GM18951 (cell line): ENCODE measurements around the gene TCHHL1.
"Not testable (repeated sequence)": the region's sequence is repeated elsewhere in the genome, so short reads cannot be mapped to it uniquely, and the experiment has no call there.

Source experiments
- POLR2A ChIP-seq: IDR thresholded peaks from 4 replicates; pipeline ENCODE4 v1.6.1; 2011; ENCODE audit warnings: mild to moderate bottlenecking; ENCODE audit not compliant: insufficient read length, insufficient read depth; ENCODE audit errors: extremely low read depth
- in situ Hi-C: fragments of 300-500 bp; cut with MboI; formaldehyde crosslinking; loops from one replicate; pipeline ENCODE4 v1.12.0; 2022; ENCODE audit warnings: low sequenced_read_pairs, mixed read lengths, inconsistent platforms; ENCODE audit not compliant: unreplicated experiment

TCHHL1 gene

DNA sequence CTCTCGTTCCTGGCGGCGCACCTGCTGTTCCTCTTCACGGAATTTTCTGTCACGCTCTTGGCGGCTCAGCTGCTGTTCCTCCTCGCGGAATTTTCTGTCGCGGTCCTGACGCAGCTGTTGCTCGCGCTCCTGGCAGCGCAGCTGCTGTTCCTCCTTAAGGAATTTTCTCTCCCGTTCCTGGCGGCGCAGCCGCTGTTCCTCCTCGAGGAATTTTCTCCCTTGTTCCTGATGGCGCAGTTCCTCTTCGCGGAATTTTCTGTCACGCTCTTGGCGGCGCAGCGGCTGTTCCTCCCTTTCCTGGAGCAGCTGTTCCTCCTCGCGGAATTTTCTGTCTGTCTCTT lies 20.0 kb upstream of the TCHHL1 start:
- TF ChIP-seq POLR2A: no peak
- in situ Hi-C loops: no loop called here

DNA sequence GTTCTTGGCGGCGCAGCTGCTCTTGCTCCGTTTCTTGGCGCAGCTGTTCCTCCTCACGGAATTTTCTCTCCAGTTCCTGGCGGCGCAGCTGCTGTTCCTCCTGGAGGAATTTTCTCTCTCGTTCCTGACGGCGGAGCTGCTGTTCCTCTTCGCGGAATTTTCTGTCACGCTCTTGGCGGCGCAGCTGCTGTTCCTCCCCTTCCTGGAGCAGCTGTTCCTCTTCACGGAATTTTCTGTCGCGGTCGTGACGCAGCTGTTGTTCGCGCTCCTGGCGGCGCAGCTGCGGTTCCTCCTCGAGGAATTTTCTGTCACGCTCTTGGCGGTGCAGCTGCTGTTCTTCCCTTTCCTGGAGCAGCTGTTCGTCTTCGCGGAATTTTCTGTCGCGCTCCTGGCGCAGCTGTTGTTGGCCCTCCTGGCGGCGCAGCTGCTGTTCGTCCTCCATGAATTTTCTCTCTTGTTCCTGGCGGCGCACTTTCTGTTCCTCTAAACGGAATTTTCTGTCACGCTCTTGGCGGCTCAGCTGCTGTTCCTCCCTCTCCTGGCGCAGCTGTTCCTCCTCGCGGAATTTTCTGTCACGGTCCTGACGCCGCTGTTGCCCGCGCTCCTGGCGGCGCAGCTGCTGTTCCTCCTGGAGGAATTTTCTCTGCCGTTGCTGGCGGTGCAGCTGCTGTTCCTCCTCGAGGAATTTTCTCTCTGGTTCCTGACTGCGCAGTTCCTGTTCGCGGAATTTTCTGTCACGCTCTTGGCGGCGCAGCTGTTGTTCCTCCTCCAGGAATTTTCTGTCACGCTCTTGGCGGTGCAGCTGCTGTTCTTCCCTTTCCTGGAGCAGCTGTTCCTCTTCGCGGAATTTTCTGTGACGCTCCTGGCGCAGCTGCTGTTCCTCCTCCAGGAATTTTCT lies 19.4 kb upstream of the TCHHL1 start:
- TF ChIP-seq POLR2A: no peak
- in situ Hi-C loops: no loop called here

DNA sequence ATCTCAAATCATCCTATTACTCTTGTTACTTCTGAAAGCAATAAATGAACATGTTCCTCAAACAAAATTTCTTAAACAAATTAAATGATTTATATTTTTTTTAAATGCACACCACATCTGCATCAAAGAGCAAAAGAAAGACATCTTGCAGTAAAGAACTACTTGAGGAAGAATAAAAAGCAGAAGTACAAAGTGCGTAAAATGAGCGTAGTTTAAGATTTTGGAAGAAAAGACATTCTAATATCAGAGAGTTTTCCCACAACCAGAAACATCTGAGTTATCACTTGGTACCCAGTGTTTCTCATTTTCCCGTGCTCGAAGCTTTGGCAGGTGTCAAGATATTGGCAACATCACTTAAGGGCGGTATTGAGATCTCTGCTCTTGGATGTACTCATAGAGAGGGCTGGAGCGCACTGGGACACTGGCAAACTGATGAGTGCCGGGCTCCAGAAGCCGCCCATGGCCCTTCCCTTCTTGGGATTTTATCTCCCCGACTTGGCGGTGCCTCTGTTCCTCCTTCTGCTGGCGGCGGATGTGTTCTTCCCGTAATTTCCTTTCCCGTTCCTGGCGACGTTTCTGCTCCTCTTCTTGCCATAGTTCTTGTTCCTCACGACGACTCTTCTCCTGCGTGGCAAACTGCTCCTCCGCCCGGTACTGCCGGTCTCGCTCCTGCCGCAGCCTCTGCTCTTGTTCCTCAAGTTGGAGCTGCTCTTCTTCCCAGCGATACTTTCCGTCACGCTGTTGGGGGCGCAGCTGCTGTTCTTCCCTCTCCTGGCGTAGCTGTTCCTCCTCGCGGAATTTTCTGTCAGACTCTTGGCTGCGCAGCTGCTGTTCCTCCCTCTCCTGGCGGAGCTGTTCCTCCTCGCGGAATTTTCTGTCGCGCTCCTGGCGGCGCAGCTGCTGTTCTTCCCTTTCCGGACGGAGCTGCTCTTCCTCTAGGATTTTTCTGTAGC lies 18.4 kb upstream of the TCHHL1 start:
- in situ Hi-C loops: no loop called here
- no peak for TF ChIP-seq POLR2A

DNA sequence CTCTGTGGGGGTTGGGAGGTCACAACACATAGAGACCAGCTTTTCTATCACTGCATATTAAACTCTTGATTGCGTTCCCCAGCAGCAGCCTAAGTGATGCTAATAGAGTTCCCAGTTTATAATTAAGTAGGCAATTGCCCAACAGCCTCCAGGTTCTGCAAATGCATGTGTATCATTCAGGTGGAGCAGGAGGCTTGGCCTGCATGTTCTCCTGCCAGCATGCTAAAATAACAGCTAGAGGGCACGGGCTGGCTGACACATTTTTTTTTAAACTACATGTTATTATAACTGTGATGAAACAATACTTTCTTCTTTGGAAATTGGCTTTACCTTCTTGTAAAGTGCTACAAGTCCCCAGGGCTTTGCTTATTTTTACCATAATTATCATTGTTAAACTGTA lies 16.0 kb upstream of the TCHHL1 start:
- TF ChIP-seq POLR2A: no peak
- in situ Hi-C loops: no loop called here

DNA sequence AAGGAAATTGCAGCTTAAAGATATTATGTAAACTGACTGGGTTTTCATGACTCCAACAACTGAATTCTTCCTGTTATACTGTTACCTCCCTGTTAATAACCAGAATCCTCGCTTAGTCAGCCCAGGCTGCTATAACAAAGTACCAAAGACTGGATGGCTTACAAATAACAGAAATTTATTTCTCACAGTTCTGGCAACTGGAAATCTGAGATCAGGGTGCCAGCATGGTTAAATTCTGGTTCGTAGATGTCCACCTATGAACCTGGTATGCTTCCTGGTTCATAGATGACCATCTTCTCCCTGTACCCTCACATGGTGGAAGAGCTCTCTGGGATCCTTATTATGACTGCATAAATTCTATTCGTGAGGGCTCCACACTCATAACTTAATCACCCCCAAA lies 8.1 kb upstream of the TCHHL1 start:
- no peak for TF ChIP-seq POLR2A
- in situ Hi-C loops: no loop called here

DNA sequence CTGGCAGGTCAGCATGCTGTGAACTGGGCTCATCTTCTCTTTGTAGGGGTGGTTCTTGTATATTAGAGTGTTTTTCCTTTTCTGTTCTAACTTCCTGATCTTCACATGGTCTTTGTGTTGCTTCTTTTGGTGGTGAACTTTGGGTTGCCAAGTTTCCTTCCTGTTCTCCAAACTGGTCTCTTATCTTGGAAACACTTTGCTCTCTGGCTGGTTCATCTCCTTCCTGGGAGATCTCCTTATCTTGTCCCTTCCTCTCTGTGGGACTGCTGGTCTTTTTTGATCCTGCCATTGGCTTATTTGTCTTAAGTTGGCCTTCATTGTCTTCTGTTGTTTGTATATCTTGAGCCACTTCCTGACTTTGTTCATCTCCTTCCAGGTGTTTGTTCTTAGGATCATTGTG lies 2.1 kb downstream of the TCHHL1 start:
- in situ Hi-C loops: no loop called here

DNA sequence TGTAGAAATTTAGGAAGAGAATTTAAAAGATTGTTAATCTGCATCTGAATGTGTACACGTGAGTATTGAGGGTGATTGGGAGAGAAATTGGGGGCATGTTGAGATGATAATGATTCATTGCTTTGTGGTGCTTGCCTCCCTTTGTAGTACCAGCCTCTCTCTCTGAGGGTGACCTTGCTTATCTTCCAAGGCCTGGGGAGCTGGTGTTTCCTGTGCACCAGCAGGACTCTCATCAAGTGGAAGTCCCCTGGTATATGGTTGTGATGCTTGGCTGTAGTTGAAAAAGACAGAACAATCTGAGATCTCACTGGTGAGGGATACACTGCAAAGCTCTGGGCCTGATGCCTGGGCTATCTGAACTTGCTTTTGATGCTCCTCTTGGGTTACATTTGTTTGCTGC lies 4.0 kb downstream of the TCHHL1 start:
- no peak for TF ChIP-seq POLR2A
- in situ Hi-C loops: no loop called here

More for the DNA sequence above, 2.1 kb downstream of the TCHHL1 start:
- TF ChIP-seq POLR2A: no peak

DNA sequence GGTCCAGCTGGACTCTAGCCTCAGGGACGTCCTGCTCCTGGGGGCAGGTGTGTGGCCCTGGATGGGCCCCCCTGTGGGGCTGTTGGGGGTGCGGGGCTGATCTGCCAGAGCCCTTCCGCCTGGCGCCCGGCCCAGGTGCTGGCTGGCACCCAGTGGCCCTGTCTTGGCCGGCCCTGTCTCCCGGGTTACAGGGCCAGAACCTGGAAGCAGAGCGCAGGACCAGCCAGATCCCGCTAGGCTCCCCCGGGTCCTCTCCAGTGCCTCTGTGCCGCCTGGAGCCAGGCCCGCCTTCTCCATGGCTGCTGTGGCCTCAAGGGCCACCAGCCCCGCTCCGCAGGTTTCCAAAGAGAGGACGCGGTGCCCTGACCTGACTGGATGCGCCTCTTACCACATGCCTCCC lies 7.8 kb downstream of the TCHHL1 start:
- in situ Hi-C loops: not testable (repeated sequence)

DNA sequence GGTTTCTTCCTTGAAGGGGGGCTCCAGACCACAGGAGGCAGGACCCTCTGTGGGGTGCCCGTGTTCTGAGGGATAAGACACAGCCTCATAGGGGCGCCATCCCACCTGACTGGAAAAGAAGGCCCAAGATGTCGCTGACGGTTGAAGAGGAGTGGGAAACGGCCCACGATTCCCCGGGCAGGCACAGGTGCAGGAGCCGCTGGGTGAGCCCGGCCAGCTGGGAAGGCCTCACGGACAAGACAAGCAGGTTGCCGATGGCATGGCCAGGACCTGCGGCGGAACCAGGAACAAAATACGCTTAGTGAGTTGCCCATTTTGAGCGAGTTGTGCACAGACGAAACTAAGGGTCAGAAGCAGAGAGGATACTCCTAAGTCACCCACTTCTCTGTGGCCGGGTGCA lies 8.4 kb downstream of the TCHHL1 start:
- in situ Hi-C loops: not testable (repeated sequence)

DNA sequence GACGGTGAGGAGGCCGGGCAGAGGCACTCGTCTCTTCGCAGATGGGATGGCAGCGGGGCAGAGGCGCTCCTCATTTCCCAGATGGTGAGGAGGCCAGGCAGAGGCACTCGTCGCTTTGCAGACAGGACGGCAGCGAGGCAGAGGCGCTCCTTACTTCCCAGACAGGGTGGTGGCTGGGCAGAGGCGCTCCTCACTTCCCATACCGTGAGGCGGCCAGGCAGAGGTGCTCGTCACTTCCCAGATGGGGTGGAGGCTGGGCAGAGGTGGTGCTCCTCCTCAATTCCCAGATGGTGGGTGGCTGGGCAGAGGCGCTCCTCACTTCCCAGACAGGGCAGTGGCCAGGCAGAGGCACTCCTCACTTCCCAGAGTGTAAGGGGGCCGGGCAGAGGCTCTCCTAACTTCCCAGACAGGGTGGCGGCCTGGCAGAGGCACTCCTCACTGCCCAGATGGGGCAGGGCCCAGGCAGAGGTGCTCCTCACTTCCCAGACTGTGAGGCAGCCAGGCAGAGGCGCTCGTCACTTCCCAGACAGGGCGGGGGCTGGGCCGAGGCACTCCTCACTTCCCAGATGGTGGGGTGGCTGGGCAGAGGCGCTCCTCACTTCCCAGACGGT lies 9.9 kb downstream of the TCHHL1 start:
- in situ Hi-C loops: no loop called here
- TF ChIP-seq POLR2A: no peak

DNA sequence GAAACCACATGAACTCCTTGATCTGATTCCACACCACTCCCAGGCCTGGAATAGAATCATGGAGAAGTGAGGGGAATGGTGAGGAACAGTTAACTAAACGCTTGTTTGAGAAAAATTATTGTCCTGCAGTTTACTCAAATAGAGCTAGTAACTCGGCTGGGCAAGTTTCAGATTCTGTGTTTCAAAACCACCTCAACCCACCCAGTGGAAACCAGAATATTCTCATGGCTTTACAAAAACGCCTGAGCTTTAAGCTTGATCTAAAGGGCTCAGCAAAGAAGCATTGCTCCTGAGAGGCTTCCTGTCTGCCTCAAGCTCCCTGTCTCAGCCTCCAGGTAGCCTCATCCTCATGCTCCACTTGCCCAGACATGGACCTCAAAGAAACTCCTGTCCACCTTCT lies 16.6 kb downstream of the TCHHL1 start:
- in situ Hi-C loops: loop anchor here (25.0 kb wide), 1 partner anchor 390 kb away; no protein-coding TSS in a partner anchor
- no peak for TF ChIP-seq POLR2A

DNA sequence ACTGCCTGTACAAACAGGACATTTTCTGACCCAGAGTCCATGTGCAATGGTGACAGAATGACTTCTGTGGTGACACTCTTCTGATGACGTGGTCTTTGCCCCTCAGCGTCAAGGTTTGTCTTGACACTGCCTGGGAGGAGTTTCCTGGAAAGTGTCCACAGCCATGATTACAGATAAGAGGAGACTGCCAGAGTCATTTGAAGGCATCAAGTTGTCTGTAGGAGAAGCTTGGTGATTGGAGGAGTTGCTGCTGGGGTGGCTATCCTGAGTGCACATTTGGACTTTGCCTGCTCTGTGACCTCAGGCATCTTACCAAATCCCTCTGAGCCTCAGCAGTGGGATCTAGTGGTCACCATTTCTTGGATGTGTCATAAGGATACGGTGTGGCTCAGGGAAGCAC lies 17.7 kb downstream of the TCHHL1 start:
- TF ChIP-seq POLR2A: no peak
- in situ Hi-C loops: loop anchor here (25.0 kb wide), 1 partner anchor 391 kb away; no protein-coding TSS in a partner anchor

DNA sequence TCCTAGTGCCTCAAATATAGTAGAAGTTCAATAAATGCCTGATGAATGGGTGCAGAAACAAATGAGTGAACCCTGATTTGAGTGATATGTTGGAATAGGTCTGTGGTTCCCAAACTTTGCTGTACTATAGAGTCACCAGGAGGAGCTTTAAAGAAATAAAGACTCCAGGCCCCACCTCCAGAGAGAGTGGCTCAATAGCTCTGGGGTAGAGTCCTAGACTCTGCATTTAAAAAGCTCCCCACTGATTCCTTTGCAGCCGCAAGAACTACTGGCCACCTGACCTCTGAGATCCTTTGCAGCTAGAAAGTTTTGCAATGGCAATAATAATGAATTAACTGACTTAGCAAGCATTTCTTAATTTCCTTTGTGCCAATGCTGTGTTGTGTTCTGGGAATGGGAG lies 20.9 kb downstream of the TCHHL1 start:
- in situ Hi-C loops: loop anchor here (25.0 kb wide), 1 partner anchor 394 kb away; no protein-coding TSS in a partner anchor
- no peak for TF ChIP-seq POLR2A
